GM23338 (cell line): ENCODE data around the gene GPR39. TPM values are rescaled to one million over a fixed set of nuclear protein-coding genes. Genes with fewer than 3 reads are reported as not detected.

Source experiments
- ATAC-seq: fragments of 200-7000 bp; cut with Tn5 transposase; 3 replicates; pipeline ENCODE4 v1.9.1; 2020
- DNase-seq: peaks from one replicate; pipeline ENCODE4 v3.0.0-alpha.2; 2015; ENCODE audit warnings: low spot score
- H2AFZ ChIP-seq: fragments of 200-600 bp; sonication (generic); 2 replicates; pipeline ENCODE4 v1.8.0; 2016; ENCODE audit warnings: antibody characterized with exemption, mild to moderate bottlenecking, moderate library complexity
- H3F3A ChIP-seq: fragments of 200-600 bp; sonication (generic); replicated peaks from 2 replicates; pipeline ENCODE4 v1.8.0; 2017; ENCODE audit warnings: antibody characterized with exemption, mixed run types, low read depth
- H3K27ac ChIP-seq: fragments of 200-600 bp; sonication (generic); 2 replicates; pipeline ENCODE4 v1.6.1; 2016; ENCODE audit warnings: low read depth
- H3K27me3 ChIP-seq: fragments of 200-600 bp; sonication (generic); 2 replicates; pipeline ENCODE4 v1.8.0; 2016; ENCODE audit warnings: mild to moderate bottlenecking, mixed run types, moderate library complexity; ENCODE audit not compliant: insufficient read depth
- H3K36me3 ChIP-seq: fragments of 200-600 bp; sonication (generic); 2 replicates; pipeline ENCODE4 v1.8.0; 2016; ENCODE audit warnings: mild to moderate bottlenecking; ENCODE audit not compliant: insufficient read depth
- H3K4me1 ChIP-seq: fragments of 200-600 bp; sonication (generic); 2 replicates; pipeline ENCODE4 v1.8.0; 2016; ENCODE audit warnings: mild to moderate bottlenecking, moderate library complexity; ENCODE audit not compliant: insufficient read depth
- H3K4me2 ChIP-seq: fragments of 200-600 bp; sonication (generic); 2 replicates; pipeline ENCODE4 v1.7.1; 2017; ENCODE audit warnings: mixed run types
- H3K4me3 ChIP-seq: fragments of 200-600 bp; sonication (generic); 2 replicates; pipeline ENCODE4 v1.6.1; 2016; ENCODE audit warnings: mixed run types
- H3K79me2 ChIP-seq: fragments of 200-600 bp; sonication (generic); replicated peaks from 2 replicates; pipeline ENCODE4 v1.8.0; 2017; ENCODE audit warnings: mild to moderate bottlenecking; ENCODE audit not compliant: insufficient read depth
- H3K9me2 ChIP-seq: fragments of 200-600 bp; sonication (generic); 2 replicates; pipeline ENCODE4 v1.8.0; 2017; ENCODE audit not compliant: insufficient read depth
- H4K20me1 ChIP-seq: fragments of 200-600 bp; sonication (generic); replicated peaks from 2 replicates; pipeline ENCODE4 v1.8.0; 2017; ENCODE audit warnings: mild to moderate bottlenecking; ENCODE audit not compliant: insufficient read depth
- H3K27ac Mint-ChIP-seq: 2 replicates; pipeline ENCODE4 v1.8.0; 2020; ENCODE audit warnings: inconsistent platforms, mild to moderate bottlenecking, moderate library complexity, mixed read lengths
- H3K27me3 Mint-ChIP-seq: 3 replicates; pipeline ENCODE4 v1.8.0; 2022; ENCODE audit warnings: low read depth, mild to moderate bottlenecking, moderate library complexity, mixed read lengths, inconsistent platforms; ENCODE audit not compliant: insufficient read depth, poor library complexity
- H3K36me3 Mint-ChIP-seq: 3 replicates; pipeline ENCODE4 v1.8.0; 2021; ENCODE audit warnings: low read depth, mild to moderate bottlenecking, inconsistent platforms, moderate library complexity, mixed read lengths
- H3K4me1 Mint-ChIP-seq: 3 replicates; pipeline ENCODE4 v1.8.0; 2020; ENCODE audit warnings: mild to moderate bottlenecking, inconsistent platforms, mixed read lengths
- H3K4me3 Mint-ChIP-seq: 3 replicates; pipeline ENCODE4 v1.8.0; 2021; ENCODE audit warnings: moderate library complexity, mild to moderate bottlenecking, inconsistent platforms, mixed read lengths
- H3K9me3 Mint-ChIP-seq: 3 replicates; pipeline ENCODE4 v1.8.0; 2020; ENCODE audit warnings: moderate library complexity, mild to moderate bottlenecking, inconsistent platforms, mixed read lengths
- NANOG ChIP-seq: IDR thresholded peaks from 2 replicates; pipeline ENCODE4 v1.6.1; 2016; ENCODE audit warnings: antibody characterized with exemption, borderline replicate concordance
- STAT1 ChIP-seq: IDR thresholded peaks from one replicate; pipeline ENCODE4 v1.6.1; 2016; ENCODE audit warnings: antibody characterized with exemption; ENCODE audit not compliant: unreplicated experiment
- polyA plus RNA-seq: library from polyadenylated mRNA; unstranded; fragments of >200 nt; fragmentation: Nextera tagmentation; extraction: Ambion mirVana; gene quantifications from 2 replicates; pipeline ENCODE4 v1.2.1, GENCODE V29; 2016
- total RNA-seq: library from RNA; depleted of rRNA; stranded (reverse); fragments of >200 nt; shearing (Covaris generic); gene quantifications from 2 replicates; pipeline ENCODE4 v1.2.3, GENCODE V29; 2014
- TF ChIP-seq, protein P1 (sequence below), 2 experiments: fragments of 200-600 bp in 1 of 2; sonication (generic) in 1 of 2; conservative IDR thresholded peaks; 2 replicates each; pipeline versions ENCODE4 v1.5.1 to v1.6.1; 2016 to 2017; ENCODE audit warnings: antibody characterized with exemption in 2 of 2, low read depth in 2 of 2, mild to moderate bottlenecking in 2 of 2, moderate library complexity in 1 of 2
- TF ChIP-seq, protein P2 (sequence below): fragments of 250-450 bp; sonication (Bioruptor Pico); IDR thresholded peaks from 2 replicates; pipeline ENCODE4 v1.5.0; 2020; ENCODE audit warnings: mild to moderate bottlenecking, moderate library complexity
- TF ChIP-seq, protein P3 (sequence below): IDR thresholded peaks from 2 replicates; pipeline ENCODE4 v1.6.1; 2016; ENCODE audit warnings: antibody characterized with exemption
- TF ChIP-seq, protein P4 (sequence below): IDR thresholded peaks from one replicate; pipeline ENCODE4 v1.6.1; 2018; ENCODE audit warnings: antibody characterized with exemption; ENCODE audit not compliant: unreplicated experiment

Gene GPR39
- total and polyA plus RNA-seq, 2 experiments from 2014 or later = 0.55 to 1.9 TPM

DNA sequence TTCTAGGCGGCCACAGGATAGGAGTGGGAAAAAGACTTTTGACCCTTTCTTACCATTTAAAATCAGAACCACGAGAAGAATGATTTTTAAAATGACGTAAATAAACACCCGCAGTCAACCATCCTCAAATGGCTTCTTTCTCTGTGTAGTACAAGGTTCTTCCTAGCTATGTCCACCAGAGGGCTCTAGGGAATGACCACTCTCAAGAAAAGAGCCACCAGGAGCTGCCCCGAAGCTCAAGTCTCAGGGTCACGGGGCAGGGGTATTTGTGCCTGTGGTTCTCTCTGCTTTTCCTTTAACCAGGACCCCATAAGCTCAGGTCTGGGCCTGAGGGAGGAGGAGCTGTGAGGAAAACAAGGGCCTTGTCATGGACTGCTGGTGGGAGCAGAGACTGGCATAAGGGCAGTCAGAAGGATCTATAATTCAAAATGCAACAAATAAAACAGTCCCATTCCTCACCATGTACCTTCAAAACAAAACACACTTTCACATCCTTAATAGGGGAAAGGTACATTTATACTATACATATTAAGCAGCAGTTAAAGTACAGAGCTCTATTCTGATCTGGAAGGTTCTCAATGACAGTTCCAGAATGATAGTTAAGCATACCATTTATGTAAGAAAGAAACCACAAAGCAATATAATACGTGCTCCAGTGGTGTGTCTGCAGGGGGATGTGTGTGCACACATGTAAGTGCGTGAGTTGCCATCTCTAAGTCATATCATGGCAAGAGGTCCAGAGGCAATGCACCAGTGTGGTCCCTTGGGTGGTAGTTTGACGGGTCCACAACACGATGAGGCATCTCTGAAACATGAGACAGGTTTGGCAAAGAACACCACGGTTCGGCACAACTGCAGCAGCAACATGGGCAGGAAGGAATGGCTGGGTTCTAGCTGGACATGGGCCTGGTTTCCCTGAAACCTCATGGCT, 234.8 kb downstream of the GPR39 start:
- H3K9me3 Mint-ChIP-seq = no peaks in the 10 kb centered on the region
- DNase-seq = peak; percentile 64
- no peak overlapping the region for H3K4me3 ChIP-seq
- no peak overlapping the region for H3K4me2 ChIP-seq
- TF ChIP-seq, protein P1, sequence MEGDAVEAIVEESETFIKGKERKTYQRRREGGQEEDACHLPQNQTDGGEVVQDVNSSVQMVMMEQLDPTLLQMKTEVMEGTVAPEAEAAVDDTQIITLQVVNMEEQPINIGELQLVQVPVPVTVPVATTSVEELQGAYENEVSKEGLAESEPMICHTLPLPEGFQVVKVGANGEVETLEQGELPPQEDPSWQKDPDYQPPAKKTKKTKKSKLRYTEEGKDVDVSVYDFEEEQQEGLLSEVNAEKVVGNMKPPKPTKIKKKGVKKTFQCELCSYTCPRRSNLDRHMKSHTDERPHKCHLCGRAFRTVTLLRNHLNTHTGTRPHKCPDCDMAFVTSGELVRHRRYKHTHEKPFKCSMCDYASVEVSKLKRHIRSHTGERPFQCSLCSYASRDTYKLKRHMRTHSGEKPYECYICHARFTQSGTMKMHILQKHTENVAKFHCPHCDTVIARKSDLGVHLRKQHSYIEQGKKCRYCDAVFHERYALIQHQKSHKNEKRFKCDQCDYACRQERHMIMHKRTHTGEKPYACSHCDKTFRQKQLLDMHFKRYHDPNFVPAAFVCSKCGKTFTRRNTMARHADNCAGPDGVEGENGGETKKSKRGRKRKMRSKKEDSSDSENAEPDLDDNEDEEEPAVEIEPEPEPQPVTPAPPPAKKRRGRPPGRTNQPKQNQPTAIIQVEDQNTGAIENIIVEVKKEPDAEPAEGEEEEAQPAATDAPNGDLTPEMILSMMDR (conservative IDR thresholded peaks at IDR 0.05; ENCODE audit: low read depth in 2 of 2) = peak; percentile 48 to 57
- no peak for TF ChIP-seq STAT1
- peaks cover 12% of the 10 kb centered on the region for H3K27me3 Mint-ChIP-seq
- H3K27me3 ChIP-seq = no peaks in the 10 kb centered on the region
- no peaks in the 10 kb centered on the region for H4K20me1 ChIP-seq
- peaks cover 13% of the 10 kb centered on the region for H3K4me1 ChIP-seq
- no peak overlapping the region for H3K27ac ChIP-seq
- H3F3A ChIP-seq = no peaks in the 10 kb centered on the region
- no peaks in the 10 kb centered on the region for H3K9me2 ChIP-seq
- no peaks in the 10 kb centered on the region for H3K36me3 ChIP-seq
- H3K79me2 ChIP-seq = no peaks in the 10 kb centered on the region
- ATAC-seq = peak; percentile 82
- no peak overlapping the region for H3K4me3 Mint-ChIP-seq
- no peak overlapping the region for H2AFZ ChIP-seq
- H3K4me1 Mint-ChIP-seq = peaks cover 11% of the 10 kb centered on the region
- H3K27ac Mint-ChIP-seq = no peak overlapping the region
- H3K36me3 Mint-ChIP-seq = no peaks in the 10 kb centered on the region

DNA sequence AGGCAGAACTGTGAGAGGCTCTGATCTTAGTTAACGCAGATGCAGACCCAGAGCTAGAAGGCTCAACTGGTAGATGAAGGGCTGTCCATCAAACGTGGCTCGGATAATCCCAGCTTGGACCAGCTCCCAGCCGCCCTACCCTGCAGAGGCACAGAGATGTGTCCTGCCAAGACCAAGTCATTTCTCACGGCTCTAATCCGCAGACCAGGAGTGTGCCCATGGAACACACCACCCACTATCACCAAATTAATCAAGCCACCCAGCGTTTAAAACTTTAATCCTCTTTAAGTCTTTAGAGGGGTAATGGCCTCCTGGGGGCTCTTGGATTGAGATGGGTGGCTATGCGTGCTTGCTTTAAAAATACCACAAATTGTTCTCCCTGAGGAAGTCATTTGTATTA, 235.9 kb downstream of the GPR39 start:
- Histone ChIP-seq H3K9me2 (no peaks in the 10 kb centered on the region), H2AFZ (no peak overlapping the region), H3K27me3 (no peaks in the 10 kb centered on the region), H3K4me1 (peaks cover 22% of the 10 kb centered on the region), H3K79me2 (no peaks in the 10 kb centered on the region), H3K27ac (no peak overlapping the region), H4K20me1 (no peaks in the 10 kb centered on the region), H3K4me2 (no peak overlapping the region), H3K36me3 (no peaks in the 10 kb centered on the region), H3K4me3 (no peak overlapping the region), H3F3A (no peaks in the 10 kb centered on the region)
- TF ChIP-seq, protein P2, sequence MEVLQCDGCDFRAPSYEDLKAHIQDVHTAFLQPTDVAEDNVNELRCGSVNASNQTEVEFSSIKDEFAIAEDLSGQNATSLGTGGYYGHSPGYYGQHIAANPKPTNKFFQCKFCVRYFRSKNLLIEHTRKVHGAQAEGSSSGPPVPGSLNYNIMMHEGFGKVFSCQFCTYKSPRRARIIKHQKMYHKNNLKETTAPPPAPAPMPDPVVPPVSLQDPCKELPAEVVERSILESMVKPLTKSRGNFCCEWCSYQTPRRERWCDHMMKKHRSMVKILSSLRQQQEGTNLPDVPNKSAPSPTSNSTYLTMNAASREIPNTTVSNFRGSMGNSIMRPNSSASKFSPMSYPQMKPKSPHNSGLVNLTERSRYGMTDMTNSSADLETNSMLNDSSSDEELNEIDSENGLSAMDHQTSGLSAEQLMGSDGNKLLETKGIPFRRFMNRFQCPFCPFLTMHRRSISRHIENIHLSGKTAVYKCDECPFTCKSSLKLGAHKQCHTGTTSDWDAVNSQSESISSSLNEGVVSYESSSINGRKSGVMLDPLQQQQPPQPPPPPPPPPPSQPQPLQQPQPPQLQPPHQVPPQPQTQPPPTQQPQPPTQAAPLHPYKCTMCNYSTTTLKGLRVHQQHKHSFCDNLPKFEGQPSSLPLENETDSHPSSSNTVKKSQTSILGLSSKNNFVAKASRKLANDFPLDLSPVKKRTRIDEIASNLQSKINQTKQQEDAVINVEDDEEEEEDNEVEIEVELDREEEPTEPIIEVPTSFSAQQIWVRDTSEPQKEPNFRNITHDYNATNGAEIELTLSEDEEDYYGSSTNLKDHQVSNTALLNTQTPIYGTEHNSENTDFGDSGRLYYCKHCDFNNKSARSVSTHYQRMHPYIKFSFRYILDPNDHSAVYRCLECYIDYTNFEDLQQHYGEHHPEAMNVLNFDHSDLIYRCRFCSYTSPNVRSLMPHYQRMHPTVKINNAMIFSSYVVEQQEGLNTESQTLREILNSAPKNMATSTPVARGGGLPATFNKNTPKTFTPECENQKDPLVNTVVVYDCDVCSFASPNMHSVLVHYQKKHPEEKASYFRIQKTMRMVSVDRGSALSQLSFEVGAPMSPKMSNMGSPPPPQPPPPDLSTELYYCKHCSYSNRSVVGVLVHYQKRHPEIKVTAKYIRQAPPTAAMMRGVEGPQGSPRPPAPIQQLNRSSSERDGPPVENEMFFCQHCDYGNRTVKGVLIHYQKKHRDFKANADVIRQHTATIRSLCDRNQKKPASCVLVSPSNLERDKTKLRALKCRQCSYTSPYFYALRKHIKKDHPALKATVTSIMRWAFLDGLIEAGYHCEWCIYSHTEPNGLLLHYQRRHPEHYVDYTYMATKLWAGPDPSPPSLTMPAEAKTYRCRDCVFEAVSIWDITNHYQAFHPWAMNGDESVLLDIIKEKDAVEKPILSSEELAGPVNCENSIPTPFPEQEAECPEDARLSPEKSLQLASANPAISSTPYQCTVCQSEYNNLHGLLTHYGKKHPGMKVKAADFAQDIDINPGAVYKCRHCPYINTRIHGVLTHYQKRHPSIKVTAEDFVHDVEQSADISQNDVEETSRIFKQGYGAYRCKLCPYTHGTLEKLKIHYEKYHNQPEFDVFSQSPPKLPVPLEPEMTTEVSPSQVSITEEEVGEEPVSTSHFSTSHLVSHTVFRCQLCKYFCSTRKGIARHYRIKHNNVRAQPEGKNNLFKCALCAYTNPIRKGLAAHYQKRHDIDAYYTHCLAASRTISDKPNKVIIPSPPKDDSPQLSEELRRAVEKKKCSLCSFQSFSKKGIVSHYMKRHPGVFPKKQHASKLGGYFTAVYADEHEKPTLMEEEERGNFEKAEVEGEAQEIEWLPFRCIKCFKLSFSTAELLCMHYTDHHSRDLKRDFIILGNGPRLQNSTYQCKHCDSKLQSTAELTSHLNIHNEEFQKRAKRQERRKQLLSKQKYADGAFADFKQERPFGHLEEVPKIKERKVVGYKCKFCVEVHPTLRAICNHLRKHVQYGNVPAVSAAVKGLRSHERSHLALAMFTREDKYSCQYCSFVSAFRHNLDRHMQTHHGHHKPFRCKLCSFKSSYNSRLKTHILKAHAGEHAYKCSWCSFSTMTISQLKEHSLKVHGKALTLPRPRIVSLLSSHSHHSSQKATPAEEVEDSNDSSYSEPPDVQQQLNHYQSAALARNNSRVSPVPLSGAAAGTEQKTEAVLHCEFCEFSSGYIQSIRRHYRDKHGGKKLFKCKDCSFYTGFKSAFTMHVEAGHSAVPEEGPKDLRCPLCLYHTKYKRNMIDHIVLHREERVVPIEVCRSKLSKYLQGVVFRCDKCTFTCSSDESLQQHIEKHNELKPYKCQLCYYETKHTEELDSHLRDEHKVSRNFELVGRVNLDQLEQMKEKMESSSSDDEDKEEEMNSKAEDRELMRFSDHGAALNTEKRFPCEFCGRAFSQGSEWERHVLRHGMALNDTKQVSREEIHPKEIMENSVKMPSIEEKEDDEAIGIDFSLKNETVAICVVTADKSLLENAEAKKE (CRISPR knock-in tag) = no peak
- TF ChIP-seq NANOG (no peak), STAT1 (no peak)
- TF ChIP-seq, protein P3, sequence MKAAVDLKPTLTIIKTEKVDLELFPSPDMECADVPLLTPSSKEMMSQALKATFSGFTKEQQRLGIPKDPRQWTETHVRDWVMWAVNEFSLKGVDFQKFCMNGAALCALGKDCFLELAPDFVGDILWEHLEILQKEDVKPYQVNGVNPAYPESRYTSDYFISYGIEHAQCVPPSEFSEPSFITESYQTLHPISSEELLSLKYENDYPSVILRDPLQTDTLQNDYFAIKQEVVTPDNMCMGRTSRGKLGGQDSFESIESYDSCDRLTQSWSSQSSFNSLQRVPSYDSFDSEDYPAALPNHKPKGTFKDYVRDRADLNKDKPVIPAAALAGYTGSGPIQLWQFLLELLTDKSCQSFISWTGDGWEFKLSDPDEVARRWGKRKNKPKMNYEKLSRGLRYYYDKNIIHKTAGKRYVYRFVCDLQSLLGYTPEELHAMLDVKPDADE = no peak
- TF ChIP-seq, protein P4, sequence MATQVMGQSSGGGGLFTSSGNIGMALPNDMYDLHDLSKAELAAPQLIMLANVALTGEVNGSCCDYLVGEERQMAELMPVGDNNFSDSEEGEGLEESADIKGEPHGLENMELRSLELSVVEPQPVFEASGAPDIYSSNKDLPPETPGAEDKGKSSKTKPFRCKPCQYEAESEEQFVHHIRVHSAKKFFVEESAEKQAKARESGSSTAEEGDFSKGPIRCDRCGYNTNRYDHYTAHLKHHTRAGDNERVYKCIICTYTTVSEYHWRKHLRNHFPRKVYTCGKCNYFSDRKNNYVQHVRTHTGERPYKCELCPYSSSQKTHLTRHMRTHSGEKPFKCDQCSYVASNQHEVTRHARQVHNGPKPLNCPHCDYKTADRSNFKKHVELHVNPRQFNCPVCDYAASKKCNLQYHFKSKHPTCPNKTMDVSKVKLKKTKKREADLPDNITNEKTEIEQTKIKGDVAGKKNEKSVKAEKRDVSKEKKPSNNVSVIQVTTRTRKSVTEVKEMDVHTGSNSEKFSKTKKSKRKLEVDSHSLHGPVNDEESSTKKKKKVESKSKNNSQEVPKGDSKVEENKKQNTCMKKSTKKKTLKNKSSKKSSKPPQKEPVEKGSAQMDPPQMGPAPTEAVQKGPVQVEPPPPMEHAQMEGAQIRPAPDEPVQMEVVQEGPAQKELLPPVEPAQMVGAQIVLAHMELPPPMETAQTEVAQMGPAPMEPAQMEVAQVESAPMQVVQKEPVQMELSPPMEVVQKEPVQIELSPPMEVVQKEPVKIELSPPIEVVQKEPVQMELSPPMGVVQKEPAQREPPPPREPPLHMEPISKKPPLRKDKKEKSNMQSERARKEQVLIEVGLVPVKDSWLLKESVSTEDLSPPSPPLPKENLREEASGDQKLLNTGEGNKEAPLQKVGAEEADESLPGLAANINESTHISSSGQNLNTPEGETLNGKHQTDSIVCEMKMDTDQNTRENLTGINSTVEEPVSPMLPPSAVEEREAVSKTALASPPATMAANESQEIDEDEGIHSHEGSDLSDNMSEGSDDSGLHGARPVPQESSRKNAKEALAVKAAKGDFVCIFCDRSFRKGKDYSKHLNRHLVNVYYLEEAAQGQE = no peak
- no peaks in the 10 kb centered on the region for H3K9me3 Mint-ChIP-seq
- DNase-seq = no peak
- H3K36me3 Mint-ChIP-seq = no peaks in the 10 kb centered on the region
- no peak overlapping the region for H3K27ac Mint-ChIP-seq
- peaks cover 19% of the 10 kb centered on the region for H3K4me1 Mint-ChIP-seq
- H3K4me3 Mint-ChIP-seq = no peak overlapping the region
- H3K27me3 Mint-ChIP-seq = peaks cover 12% of the 10 kb centered on the region
- no peak for ATAC-seq
